GM18508 (cell line): ENCODE measurements around the gene NAGS.
"Not testable (repeated sequence)": the region's sequence is repeated elsewhere in the genome, so short reads cannot be mapped to it uniquely, and the experiment has no call there.

Experiments
- ATAC-seq: cut with Tn5 transposase; IDR thresholded peaks from one replicate; pipeline ENCODE4 v1.9.1; 2021; ENCODE audit warnings: moderate number of reproducible peaks; ENCODE audit not compliant: insufficient read depth, unreplicated experiment

The NAGS gene

DNA sequence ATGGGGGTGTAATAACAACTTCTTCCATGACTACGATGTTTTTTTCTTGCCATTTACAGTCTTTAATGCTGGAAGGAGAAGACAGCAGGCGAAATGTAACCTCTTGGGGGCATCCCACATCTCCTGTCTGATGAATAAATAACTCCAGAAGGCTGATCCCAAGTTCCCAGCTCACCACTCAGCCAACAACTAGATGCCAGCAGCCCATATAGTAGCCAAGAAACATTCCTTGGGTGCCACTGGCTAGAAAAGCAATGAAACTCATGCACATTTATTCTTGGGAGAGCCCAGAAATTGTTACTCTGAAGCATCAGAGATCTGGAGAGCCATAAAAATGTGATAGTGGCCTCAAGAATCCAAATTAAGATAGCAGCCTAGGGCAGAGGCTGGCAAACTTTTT lies 33.0 kb downstream of the NAGS start:
- no peak for ATAC-seq

- no peak for ATAC-seq
Measured at GRCh38 chr17:44038604-44039011, 34.2 kb downstream of the NAGS start.

DNA sequence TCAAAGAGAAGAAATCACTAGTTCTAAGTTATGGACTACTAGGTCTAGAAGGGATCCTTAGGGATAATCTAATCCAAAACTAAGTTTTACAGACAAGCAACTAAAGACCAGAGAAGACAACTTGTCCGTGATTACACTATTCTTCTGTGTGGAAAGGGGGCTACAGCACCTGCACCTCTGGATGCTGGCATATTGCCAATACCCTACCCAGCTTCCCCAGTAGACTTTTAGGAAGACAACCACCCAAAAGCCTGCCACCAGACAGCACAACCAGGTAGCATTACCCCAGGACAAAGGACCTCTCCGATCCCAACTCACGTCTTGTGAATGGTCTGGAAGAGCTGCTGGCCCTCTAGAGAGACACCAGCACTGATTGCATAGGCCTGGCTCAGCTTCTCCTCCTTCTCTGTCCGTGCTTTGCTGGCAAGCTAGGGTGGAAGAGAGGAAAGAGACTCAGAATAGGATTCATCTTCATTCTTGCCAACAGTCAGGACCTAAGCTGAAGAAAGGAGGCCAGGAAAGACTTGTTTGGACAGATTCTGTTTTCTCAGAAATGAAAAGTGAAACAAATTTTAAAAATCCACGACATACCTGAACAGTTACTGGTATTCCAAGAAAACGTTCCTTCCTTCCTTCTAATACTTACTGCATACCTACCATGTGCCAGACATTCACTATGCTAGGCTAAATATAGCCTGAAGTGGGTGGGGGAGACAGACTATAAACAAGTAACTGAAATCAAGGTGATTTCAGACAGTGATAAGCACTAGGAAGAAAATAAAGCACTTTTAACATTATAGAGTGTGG lies 35.6 kb downstream of the NAGS start:
- ATAC-seq, result no peak

DNA sequence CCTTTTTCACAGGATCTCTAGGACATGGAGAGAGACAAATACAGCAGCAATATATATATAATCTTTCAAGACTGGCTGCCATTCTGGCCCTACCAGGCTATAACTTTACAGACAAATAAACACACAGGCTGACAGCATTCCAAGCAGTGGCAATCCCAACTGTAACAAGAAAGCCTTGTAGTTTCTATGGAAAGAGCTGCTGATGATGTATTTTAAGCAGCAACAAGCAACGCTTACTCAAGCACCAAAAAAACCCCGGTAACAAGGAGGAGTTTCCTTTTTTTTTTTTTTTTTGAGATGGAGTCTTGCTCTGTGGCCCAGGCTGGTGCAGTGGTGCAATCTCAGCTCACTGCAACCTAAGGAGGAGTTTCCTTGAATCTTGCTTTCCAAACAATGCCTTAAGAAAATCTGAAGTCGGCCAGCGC lies 38.9 kb downstream of the NAGS start:
- ATAC-seq, result no peak

DNA sequence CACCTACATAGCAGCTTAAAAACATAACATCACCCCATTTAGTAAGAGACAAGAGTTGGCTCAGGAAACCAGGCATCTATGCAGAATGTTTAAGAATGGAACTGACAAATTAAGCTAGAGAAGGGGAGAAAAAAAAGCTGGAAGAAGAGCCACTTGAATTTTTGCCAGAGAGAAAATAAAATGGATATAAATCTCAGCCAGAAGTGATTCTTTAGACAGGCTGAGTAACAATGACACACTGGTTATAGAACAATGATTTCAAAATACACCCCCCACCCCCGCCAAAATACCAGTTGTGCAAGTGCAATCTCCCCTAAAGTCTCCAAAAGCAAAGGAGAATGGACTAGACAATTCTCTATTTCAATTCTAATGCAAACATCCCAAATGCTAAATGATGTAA lies 39.6 kb downstream of the NAGS start:
- ATAC-seq, result no peak

DNA sequence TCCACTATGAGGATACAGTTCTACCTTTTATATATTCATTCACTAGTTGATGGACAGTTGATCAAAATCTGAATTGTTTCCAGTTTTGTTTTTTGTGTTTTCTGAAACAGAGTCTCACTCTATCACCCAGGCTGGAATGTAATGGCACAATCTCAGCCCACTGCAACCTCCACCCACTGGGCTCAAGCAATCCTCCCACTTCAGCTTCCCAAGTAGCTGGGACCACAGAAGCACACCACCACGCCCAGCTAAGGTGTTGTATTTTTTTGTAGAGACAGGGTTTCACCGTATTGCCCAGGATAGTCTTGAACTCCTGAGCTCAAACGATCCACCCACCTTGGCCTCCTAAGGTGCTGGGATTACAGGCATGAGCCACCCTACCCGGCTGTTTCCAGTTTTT lies 41.1 kb downstream of the NAGS start:
- no peak for ATAC-seq

DNA sequence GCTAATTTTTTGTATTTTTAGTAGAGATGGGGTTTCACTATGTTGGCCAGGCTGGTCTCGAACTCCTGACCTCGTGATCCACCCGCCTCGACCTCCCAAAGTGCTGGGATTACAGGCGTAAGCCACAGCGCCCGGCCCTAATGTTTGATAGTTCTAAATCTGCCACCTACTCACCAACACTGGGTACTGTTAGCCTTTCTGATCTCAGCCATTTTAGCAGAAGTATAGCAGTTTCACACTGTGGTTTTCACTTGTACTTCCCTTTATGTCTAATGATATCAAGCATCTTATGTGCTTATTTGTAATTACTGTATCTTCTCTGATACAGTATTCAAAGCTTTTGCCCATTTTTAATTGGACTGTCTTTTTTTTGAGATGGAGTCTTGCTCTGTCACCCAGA lies 42.5 kb downstream of the NAGS start:
- not testable (repeated sequence) for ATAC-seq

- no peak for ATAC-seq
Measured at GRCh38 chr17:44049294-44050060, 45.1 kb downstream of the NAGS start.

- ATAC-seq, result no peak
Measured at GRCh38 chr17:44053125-44053872, 48.9 kb downstream of the NAGS start.
